HG03025 (cell line): ENCODE measurements around the gene TSPAN32.

Experiments
- ATAC-seq: cut with Tn5 transposase; IDR thresholded peaks from one replicate; pipeline ENCODE4 v1.9.1; 2021; ENCODE audit warnings: mild to moderate bottlenecking, moderate library complexity; ENCODE audit not compliant: unreplicated experiment, low FRiP score

Gene TSPAN32

GRCh38 chr11:2266586-2267305, 35.1 kb upstream of the TSPAN32 start:
- no peak for ATAC-seq

- no peak for ATAC-seq
Observed at GRCh38 chr11:2267306-2267850, 34.4 kb upstream of the TSPAN32 start.

- ATAC-seq, result no peak
Observed at GRCh38 chr11:2267851-2268728, 33.7 kb upstream of the TSPAN32 start.

DNA sequence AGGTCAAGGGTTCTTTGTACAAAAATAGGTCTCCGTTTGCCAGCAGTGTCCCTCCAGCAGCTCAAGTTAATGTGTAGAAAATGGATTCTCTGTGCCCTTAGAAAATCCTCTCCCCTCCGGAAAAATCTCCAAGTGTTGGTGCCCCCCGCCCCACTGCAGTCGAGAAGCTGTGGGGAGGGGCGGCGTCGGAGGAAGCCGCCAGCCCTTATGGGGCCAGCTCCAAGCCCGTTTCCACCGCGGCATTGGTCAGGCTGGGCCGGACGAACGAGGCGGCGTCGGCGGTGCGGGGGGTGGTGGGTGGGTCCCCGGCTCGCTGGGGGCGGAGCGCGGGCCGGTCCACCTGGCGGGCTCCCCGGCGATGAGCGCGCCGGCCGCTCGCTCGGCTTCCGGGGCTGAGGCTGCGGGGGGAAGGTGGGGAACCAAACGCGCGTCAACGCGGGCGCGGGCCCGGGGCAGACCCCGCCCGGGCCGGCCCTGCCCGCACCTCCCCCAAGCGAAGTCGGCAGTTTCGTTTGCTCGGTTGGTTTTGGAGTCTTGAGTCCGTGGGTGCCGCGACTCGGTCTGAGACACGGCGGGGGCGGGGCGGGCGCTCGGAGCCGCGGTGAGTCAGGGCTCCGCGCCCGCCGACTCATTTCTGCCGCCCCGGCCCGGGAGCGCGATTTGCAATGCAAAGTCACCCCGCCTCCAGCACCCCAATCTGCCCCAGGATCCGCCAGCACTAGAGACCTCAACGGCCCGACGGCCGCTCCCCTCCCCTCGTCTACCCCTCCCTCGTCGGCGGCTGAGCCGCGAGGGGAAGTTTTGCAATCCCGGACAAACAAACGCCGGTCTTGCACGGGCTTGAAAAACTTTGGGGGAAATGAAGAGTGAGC, 32.8 kb upstream of the TSPAN32 start:
- no peak for ATAC-seq

DNA sequence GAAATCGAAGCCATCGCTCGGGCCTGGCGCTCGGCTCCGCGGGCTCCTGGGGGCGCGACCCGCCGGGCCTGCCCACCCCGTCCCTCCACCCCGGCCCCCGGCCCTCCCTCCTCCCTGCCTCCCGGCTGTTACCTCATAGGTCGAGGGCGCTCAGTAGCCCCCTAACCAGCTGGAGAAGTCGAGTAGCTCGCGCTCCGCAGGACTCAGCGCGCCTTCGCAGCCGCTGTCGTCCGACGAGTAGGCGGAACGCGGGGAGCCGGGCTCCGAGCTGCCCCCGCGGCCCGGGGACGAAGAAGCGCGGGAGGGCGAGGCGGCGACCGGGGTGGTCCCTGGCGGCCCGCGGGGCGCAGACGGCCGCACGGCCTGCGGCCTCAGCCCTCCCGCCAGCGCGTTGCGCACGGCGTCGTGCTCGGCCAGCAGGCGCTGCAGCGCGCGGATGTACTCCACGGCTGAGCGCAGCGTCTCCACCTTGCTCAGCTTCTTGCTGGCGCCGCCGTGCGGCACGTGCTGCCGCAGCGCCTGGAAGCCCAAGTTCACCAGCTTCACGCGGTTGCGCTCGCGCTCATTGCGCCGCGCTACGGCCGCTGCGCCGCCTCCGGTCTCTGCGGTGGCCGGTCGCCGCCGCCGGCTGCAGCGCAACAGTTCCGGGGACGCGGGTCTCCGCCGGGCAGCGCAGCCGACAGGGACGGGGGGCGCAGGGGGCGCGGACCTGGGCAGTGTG, 32.1 kb upstream of the TSPAN32 start:
- no peak for ATAC-seq

DNA sequence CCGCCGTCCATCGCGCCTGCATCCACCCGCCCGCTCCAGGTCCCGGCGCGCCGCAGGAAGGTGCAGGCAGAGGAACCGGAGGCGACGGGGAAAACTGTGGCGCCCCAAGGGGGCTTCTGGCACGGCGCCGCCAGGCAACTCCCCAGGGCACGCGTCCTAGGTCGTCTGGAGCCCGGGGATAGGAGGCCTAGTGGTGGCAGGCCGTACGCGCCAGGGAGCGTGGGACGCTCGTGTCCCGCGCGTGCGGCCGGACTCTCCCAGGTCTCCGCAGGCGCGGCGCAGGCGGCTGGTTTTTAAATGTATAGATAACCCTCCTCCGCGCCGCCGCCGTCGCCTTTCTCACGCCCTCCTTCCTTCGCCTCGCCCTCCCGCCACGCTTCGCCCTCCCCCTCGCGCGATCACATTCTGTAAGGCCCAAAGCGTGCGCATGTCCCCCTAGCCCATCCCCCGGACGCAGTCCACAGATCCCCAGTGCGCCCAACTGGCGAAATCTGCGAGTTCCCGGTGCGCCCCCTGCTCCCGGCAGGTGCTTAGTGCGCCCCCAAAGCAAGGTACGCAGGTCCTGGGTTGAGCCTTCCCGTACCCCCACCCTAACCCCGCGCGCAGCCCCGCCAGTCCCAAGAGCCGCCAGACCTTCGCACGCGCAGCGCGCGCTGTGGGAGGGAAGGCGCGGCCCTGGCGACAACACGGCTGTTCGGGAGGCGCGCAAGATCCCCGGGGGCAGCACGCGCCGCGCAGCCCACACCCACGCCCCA, 31.3 kb upstream of the TSPAN32 start, which contains the start of gene ASCL2:
Gene ASCL2 (minus strand): TSS at position 267 of the 755 bp plus-strand sequence. CDS start 256 bp downstream, at position 11.
- ATAC-seq, result no peak

DNA sequence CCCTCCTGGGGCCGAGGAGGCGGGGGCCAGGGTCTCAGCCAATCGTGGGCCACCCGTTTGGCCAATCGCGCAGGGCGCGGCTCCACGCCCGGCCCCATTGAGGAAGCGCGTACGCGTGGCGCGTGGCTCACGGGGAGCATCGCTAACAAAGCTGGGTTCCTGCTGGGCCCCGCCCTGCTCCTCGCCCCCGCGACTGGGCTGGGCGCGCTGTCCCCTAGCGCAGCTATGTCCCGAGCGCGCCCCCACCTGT, 30.8 kb upstream of the TSPAN32 start:
- no peak for ATAC-seq

GRCh38 chr11:2271327-2272227, 30.2 kb upstream of the TSPAN32 start:
- no peak for ATAC-seq

- no peak for ATAC-seq
Observed at GRCh38 chr11:2272228-2272945, 29.4 kb upstream of the TSPAN32 start.

- no peak for ATAC-seq
Observed at GRCh38 chr11:2272946-2273280, 28.9 kb upstream of the TSPAN32 start.

DNA sequence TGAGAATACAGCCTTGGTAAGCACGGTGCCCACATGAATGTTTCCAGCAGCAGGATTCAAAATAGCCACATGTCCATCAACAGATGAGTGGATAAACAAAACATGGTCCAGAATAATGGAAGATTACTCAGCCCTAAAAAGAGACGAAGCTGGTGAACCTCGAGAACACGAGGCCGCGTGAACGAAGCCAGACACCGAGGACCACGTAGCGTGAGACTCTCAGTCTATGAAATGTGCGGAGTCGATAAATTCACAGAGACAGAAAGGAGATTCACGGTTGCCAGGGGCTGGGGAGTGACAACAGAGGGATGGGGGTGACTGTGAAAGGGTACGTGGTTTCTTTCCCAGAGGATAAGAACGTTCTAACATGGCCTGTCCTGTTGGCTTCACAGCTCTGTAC, 28.5 kb upstream of the TSPAN32 start:
- ATAC-seq, result no peak

GRCh38 chr11:2273771-2274170, 28.0 kb upstream of the TSPAN32 start:
- ATAC-seq, result no peak

GRCh38 chr11:2275334-2276279, 26.2 kb upstream of the TSPAN32 start:
- no peak for ATAC-seq

DNA sequence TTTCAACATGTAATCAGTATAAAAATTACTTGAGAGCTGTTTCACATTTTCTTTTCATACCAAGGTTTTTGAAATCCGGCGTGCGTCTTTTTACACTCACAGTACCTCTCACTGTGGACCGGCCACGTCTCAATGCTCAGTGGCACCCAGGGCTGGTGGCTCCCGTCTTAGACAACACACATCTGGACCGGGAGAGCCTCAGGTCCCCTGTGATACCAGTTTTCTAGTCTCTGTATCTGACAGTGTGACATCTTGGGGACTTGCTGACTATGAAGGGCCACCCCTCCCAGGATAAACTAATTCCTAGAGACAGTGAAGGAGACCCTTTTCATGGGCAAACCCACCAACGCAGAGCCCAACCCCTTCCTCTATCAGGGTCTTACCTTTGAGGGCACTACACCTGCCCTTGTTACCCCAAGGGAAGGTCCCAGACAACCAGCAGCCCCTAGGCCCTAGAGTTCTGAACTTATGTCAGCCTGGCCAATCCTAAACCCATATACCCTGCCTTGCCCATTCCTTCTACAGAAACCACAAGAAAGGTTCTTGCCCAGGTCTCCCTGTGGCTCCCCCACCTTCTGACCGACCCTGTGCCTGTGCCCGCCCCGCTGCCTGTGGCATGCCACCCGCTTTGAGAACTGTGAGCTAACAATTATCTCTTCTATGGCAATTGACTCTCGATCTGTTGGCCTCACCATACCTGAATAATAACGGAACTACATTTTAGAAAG, 25.4 kb upstream of the TSPAN32 start:
- no peak for ATAC-seq

- ATAC-seq, result no peak
Observed at GRCh38 chr11:2277008-2277346, 24.8 kb upstream of the TSPAN32 start.

GRCh38 chr11:2277933-2278523, 23.8 kb upstream of the TSPAN32 start:
- no peak for ATAC-seq
